GM18951 (cell line): Measurements from ENCODE around the gene SHH.

Experiments used
- POLR2A ChIP-seq: IDR thresholded peaks from 4 replicates; pipeline ENCODE4 v1.6.1; 2011; ENCODE audit warnings: mild to moderate bottlenecking; ENCODE audit not compliant: insufficient read length, insufficient read depth; ENCODE audit errors: extremely low read depth
- in situ Hi-C: fragments of 300-500 bp; cut with MboI; formaldehyde crosslinking; loops from one replicate; pipeline ENCODE4 v1.12.0; 2022; ENCODE audit warnings: low sequenced_read_pairs, mixed read lengths, inconsistent platforms; ENCODE audit not compliant: unreplicated experiment

SHH gene

GRCh38 chr7:155837126-155837479 is 24.8 kb upstream of the SHH start:
- in situ Hi-C loops, result no loop called here

DNA sequence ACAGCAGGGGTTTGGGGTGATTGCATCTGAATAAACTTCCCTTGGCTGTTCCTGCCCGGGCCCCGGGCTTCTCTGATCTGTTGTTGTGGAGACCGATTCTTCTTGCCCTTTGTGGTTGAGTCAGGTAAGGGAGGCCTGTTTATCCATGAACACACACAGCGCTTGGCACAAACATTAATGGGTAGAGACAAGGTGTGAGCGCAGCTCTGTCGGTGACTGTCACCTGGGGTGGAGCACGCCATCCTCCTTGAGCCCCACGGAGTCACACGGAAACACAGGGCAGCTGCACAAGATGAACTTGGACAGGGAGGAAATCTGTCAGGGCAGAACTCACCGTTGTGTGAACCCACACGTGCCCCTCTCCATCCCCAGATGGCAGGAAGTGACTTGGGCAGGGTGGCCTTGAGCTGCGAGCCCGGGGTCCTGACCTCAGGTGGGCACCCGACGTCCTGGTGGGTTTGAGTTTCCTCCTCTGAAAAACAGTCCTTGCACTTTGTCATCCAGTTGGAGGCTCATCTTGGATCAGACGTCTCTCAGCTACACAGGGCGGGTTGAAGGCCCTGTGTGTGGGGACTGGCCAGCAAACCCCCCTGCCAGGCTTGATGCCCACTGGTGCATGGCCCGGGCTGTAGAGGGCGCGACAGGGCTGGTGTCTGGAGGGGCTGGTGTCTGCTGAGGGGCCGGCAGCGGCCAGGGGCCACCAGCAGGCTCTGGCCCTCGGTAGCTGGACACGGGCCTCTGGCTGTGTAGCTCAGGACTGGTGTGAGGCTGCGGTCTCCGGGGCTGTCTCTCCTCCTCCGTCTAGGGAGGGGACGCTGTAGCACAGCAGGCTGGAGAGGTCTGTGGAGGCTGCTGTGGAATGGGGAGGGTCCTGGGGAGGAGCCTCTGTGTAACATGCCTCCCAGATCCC is 24.2 kb upstream of the SHH start:
- TF ChIP-seq POLR2A, result no peak
- in situ Hi-C loops, result no loop called here

More at GRCh38 chr7:155837126-155837479, 24.8 kb upstream of the SHH start:
- no peak for TF ChIP-seq POLR2A

DNA sequence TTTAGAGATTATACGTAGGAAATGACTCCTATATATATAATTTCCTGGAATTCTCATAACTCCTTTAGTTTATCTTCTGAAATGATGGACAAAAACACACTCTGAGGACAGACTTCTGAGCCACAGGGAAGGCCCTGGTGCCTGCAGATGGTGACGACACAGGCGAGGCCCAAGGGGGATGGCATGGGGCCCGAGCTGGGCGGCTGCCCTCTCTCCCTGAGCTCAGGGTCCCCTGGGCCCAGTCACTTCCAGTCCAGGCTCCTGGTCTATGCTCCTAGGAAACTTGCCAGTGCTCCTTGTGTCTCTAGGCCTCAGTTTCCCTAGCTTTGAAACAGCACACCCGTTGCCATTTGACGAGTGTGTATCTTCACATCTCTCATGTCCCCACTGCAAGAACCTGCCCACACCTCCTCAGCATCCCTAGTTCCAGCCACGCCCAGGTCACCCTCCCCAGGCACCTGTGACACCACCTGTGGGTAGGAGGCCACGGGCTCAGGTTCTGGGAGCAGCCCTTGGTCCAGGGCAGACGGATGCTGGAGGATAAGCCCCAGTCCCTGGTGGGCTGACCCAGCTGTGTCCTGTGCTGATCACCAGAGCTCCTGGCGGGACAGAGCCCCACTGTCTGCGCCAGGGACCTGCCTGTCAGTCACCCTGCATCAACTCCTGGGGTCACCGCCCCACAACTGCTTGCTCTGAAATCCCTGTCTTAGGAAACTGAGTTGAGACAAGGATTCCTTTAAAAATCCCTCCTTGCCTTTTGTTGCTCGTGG is 23.4 kb upstream of the SHH start:
- no peak for TF ChIP-seq POLR2A
- in situ Hi-C loops, result no loop called here

DNA sequence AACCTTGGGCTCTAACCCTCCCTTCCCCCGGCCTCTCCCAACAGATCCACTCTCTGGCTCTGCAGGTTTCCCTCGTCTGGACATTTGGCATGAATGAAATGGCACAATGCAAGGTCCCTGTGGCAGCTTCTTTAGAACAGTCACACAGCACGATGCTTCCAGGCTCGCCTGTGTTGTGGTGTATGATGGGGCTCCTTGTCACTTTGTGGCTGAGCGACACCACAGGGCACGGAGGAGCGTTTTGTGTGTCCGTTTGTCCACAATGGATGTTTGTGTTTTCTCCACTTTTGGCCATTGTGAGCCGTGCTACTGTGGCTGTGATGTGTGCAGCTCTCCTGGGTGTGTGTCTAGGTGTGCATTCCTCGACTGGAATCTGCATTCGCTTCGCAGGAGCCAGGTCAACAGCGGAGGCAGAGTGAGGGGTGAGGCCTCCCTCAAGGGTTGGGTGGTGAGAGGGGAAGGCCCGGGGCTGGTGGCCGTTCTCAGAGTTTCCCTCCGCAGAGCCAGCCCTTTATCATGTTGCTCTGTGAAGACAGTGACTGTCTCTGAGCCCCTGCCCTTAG is 22.3 kb upstream of the SHH start:
- no peak for TF ChIP-seq POLR2A
- in situ Hi-C loops, result no loop called here

- in situ Hi-C loops, result no loop called here
Observed at GRCh38 chr7:155833651-155834050, 21.4 kb upstream of the SHH start.

DNA sequence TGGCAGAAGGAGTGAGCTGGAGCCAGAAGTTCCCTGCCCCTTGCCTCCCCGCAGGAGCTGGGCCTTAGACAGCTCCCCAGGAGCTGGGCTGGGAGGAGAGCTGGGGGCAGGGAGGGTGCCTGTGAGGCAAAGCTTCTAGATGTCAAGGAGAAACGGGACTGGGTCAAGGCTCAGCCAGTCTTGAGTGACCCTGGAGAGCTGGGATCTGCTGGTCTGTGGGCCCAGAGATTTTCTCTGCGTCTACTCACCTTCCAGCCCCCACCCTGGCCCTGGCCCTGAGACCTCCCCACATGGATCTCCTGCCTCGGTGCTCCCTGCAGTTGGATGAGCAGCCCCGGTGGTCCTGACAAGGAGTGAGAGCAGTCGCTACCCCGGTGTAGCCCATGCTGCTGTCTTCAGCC is 20.3 kb upstream of the SHH start:
- in situ Hi-C loops, result no loop called here
- no peak for TF ChIP-seq POLR2A

More at GRCh38 chr7:155833651-155834050, 21.4 kb upstream of the SHH start:
- TF ChIP-seq POLR2A, result no peak

- in situ Hi-C loops, result no loop called here
Observed at GRCh38 chr7:155831807-155832524, 19.7 kb upstream of the SHH start.

DNA sequence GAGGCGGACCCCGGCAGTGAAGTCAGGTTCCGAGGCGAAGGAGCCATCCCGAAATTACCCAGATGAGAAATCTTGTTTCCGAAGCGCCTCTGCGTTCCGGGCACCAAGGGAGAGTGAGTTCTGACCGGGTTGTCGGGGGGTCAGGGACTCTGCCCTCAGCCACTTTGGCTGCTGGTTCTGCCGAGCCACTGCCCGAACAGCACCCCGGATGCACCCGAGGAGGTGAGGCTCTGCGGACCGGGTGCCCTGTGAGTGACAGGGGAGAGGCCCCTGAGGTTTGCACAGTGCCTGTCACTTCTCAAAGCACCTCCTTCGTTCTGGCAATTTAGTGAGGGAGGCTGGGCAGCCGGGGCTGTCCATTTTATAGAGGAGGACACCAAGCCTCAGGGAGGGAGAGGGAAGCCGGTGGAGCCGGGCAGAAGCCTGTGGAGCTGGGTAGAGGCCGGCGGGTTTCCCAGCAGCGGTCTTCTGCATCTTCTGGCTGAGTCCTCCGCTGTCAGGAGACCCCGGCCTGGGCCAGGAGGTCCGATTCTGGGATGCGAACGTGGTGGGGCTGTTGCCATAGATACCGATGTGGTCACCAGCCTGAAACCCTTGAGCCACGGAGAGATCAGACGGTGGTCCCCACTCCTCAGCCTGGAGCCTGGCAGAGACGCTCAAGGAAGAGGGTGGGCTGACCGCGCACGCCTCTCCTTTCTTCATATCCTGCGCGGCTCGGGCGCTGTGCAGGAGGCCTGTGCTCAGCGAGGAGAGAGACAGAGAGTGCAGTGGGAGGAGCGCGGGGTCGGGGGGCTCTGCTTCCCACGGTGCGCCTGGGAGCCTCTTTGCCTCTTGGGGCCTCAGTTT is 18.9 kb upstream of the SHH start:
- no peak for TF ChIP-seq POLR2A
- in situ Hi-C loops, result no loop called here

More at GRCh38 chr7:155831807-155832524, 19.7 kb upstream of the SHH start:
- no peak for TF ChIP-seq POLR2A

- in situ Hi-C loops, result no loop called here
- TF ChIP-seq POLR2A, result no peak
Observed at GRCh38 chr7:155829796-155830470, 17.7 kb upstream of the SHH start.

GRCh38 chr7:155825336-155825735 is 13.1 kb upstream of the SHH start:
- no peak for TF ChIP-seq POLR2A
- in situ Hi-C loops, result no loop called here

DNA sequence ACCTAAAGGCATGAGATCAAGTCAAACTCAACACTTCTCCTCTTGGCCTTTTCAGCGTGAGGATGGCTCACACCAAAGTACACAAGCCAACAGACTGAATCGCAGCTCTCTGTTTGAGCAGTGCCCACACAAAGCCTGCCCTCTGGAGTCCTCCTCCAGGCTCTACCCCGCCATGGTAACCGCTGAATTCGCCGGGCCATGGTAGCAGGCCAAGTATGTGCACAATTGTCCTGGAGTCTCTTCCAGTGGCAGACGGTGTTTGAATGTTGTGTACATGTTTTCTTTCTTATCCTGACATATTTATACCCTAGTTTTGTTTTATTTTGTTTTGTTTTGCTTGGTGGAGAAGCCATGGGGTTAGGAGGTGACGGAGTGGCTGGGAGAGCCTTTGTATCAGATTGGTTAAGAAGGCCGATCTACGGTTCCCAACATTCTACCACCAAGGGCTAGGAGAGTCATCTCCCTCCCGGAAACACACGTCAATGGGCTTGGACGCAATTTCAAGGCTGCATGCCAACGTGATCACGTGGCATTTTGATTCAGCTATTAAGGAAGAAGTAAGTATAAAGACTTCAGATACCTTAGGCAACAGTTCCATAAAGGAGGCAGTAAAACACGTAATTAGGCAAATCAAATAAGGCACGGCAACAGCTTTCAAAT is 12.1 kb upstream of the SHH start:
- no peak for TF ChIP-seq POLR2A
- in situ Hi-C loops, result no loop called here
